ENCODE results near the gene DEFB132. TPM values are rescaled to one million over a fixed set of nuclear protein-coding genes. Genes with fewer than 3 reads are reported as not detected.
A peak's percentile ranks its signal among the peaks of the same experiment; 100 is the strongest.

DEFB132 gene
- polyA plus RNA-seq, 4 donors = 0.03 TPM; not detected in 3

DNA sequence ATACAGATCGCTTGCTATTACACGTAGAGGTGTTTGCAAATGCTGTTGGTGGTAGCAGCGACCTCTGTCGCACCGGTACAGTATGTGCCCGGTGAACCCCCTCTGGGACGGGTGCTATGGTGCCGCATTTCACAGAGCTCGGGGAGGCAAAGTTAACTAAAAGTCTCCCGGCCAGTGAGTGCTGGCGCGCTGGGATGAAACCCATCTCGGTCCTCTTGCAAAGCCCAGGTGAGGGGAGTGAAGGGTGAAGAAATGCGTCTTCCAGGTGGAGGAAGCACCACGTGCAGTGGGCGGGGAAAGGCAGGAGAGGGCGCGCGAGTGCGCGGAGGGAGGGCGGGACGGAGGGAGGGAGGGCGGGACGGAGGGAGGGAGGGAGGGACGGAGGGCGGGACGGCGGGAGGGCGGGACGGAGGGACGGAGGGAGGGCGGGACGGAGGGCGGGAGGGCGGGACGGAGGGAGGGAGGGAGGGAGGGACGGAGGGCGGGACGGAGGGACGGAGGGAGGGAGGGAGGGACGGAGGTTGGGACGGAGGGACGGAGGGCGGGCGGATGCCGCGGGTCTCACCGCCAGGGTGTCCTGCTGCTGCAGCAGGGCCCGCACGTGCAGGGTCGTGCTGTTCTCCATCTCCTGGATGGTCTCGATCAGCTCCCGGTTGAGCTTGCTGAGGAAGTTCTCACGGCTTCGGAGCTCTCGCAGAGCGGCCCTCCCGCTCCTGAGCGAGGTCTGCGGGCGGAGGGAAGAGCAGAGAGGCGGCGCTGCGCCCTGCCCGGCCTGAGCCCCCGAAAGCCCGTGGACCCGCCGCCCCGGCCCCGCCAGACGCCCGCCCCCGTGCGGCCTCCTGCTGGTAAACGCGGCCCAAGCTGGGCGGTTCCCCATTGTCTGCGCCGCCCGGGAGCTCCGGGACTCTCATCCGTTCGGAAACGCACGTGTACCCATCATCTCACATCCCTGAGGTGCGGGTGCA lies 21.4 kb downstream of the DEFB132 start:
- H3K4me3 ChIP-seq (ENCODE audit: low read depth in 1 of 3, low read length in 3 of 3) = no peak overlapping the region
- no peak overlapping the region for H3K27ac ChIP-seq (ENCODE audit: low read depth in 1 of 3, low read length in 2 of 3)
- no peak for DNase-seq
- no peaks in the 10 kb centered on the region for H3K9me3 ChIP-seq (ENCODE audit: control insufficient read depth in 2 of 2, insufficient read depth in 1 of 2, low read depth in 1 of 2, low read length in 1 of 2)
- no peaks in the 10 kb centered on the region for H3K4me1 ChIP-seq (ENCODE audit: control insufficient read depth in 3 of 3, insufficient read depth in 2 of 3, low read depth in 1 of 3, low read length in 2 of 3)
- WGBS, 3 donors = 78 to 93% (median 92%) methylated on average over 63 to 80 of the region's 88 CpGs
- H3K27me3 ChIP-seq (ENCODE audit: control insufficient read depth in 3 of 3, insufficient read depth in 3 of 3, low read length in 3 of 3) = no peaks in the 10 kb centered on the region
- H3K36me3 ChIP-seq (ENCODE audit: control insufficient read depth in 3 of 3, insufficient read depth in 2 of 3, low read depth in 1 of 3, low read length in 3 of 3) = peaks cover 0 to 50% (median 2%) of the 10 kb centered on the region in 3 donors
- FAIRE-seq = no peak

DNA sequence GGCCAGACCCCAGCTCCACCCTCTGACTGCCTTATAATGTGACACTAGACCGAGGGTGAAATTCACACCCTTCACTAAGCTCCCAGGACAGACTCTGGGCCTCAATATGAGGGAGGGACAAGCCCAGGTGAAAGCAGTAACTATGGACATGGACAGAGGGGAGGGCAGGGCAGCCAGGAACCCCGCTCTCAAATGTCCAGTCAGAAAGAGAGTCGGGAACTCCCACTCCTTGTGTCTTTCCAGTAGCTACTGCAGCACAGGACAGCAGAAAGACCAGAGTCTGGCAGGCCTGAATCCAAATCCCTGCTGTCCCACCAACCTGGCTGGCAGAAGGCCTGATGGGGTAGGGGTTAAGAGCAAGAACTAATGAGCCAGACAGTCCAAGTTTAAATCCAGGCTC lies 26.6 kb downstream of the DEFB132 start:
- Histone ChIP-seq H3K4me3 (ENCODE audit: low read depth in 1 of 3, low read length in 3 of 3) (no peak overlapping the region), H3K9me3 (ENCODE audit: control insufficient read depth in 2 of 2, insufficient read depth in 1 of 2, low read depth in 1 of 2, low read length in 1 of 2) (no peaks in the 10 kb centered on the region), H3K36me3 (ENCODE audit: control insufficient read depth in 3 of 3, insufficient read depth in 2 of 3, low read depth in 1 of 3, low read length in 3 of 3) (peaks cover 0 to 21% (median 0%) of the 10 kb centered on the region in 3 donors), H3K27ac (ENCODE audit: low read depth in 1 of 3, low read length in 2 of 3) (no peak overlapping the region), H3K27me3 (ENCODE audit: control insufficient read depth in 3 of 3, insufficient read depth in 3 of 3, low read length in 3 of 3) (no peaks in the 10 kb centered on the region), H3K4me1 (ENCODE audit: control insufficient read depth in 3 of 3, insufficient read depth in 2 of 3, low read depth in 1 of 3, low read length in 2 of 3) (no peaks in the 10 kb centered on the region)
- DNase-seq (no peak), FAIRE-seq (no peak)
- WGBS, 3 donors = 60 to 75% (median 62%) methylated on average over 3 of the region's 3 CpGs

DNA sequence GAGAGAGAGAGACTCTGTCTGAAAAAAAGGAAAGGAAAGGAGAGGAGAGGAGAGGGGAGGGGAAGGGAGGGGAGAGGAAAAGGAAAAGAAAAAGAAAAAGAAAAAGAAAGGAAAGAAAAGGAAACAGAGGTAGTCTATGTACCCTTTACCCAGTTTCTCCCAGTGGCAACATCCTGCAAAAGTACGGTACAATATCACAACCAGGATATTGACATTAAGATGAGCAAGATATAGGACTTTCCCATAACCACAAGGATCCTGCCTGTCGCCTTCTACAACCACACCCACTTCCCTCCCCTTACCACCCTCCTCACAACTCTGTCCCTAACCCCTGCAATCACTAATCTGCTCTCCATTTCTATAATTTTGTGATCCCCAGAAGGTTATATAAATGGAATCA lies 29.0 kb downstream of the DEFB132 start:
- H3K27me3 ChIP-seq (ENCODE audit: control insufficient read depth in 3 of 3, insufficient read depth in 3 of 3, low read length in 3 of 3) = no peaks in the 10 kb centered on the region
- H3K4me3 ChIP-seq (ENCODE audit: low read depth in 1 of 3, low read length in 3 of 3) = no peak overlapping the region
- 57 to 75% (median 60%) methylated on average over 2 of the region's 2 CpGs for WGBS, 3 donors
- no peak for DNase-seq
- peaks cover 0 to 17% (median 0%) of the 10 kb centered on the region in 3 donors for H3K36me3 ChIP-seq (ENCODE audit: control insufficient read depth in 3 of 3, insufficient read depth in 2 of 3, low read depth in 1 of 3, low read length in 3 of 3)
- H3K4me1 ChIP-seq (ENCODE audit: control insufficient read depth in 3 of 3, insufficient read depth in 2 of 3, low read depth in 1 of 3, low read length in 2 of 3) = peaks cover 0 to 15% (median 3%) of the 10 kb centered on the region in 3 donors
- H3K9me3 ChIP-seq (ENCODE audit: control insufficient read depth in 2 of 2, insufficient read depth in 1 of 2, low read depth in 1 of 2, low read length in 1 of 2) = no peaks in the 10 kb centered on the region
- FAIRE-seq = no peak
- H3K27ac ChIP-seq (ENCODE audit: low read depth in 1 of 3, low read length in 2 of 3) = no peak overlapping the region

DNA sequence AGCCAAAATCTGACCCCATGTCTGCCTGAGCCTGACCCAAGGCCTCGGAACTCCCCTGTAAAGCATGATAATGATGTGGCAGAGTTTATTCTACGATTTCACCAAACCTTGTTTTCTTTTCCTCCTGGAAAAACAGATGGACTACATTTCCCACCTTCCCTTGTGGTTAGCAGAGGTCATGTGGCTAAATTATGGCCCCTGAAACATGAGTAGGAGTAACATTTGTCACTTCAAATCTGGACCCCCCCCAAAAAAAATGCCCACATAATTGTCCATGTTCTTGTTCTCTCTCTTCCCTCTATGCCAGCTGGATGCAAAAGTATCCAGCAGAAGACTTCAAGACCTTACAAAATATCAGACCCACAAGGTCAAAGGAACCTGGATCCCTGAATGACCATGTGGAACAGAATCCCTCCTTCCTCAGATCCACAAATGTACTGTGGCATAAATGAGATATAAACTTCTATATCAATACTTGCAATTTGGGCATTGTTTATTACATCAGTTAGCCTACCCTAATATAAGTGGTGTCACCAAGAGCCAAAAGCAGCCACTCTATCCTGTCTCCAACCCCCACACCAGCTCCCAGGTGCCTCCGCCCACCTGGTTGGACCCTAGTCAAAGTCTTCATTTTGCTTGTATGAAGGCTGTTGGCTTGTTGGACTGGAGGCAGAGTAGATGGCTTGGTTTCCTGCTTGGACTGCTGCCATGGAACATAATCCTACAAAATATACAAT lies 31.6 kb downstream of the DEFB132 start:
- H3K36me3 ChIP-seq (ENCODE audit: control insufficient read depth in 3 of 3, insufficient read depth in 2 of 3, low read depth in 1 of 3, low read length in 3 of 3) = peaks cover 0 to 5% (median 0%) of the 10 kb centered on the region in 3 donors
- H3K9me3 ChIP-seq (ENCODE audit: control insufficient read depth in 2 of 2, insufficient read depth in 1 of 2, low read depth in 1 of 2, low read length in 1 of 2) = no peaks in the 10 kb centered on the region
- no peak overlapping the region for H3K4me3 ChIP-seq (ENCODE audit: low read depth in 1 of 3, low read length in 3 of 3)
- H3K27ac ChIP-seq (ENCODE audit: low read depth in 1 of 3, low read length in 2 of 3) = no peak overlapping the region
- FAIRE-seq (no peak), DNase-seq (peak in 1 of 2 donors; percentile 55)
- H3K27me3 ChIP-seq (ENCODE audit: control insufficient read depth in 3 of 3, insufficient read depth in 3 of 3, low read length in 3 of 3) = no peaks in the 10 kb centered on the region
- peaks cover 0 to 16% (median 3%) of the 10 kb centered on the region in 3 donors for H3K4me1 ChIP-seq (ENCODE audit: control insufficient read depth in 3 of 3, insufficient read depth in 2 of 3, low read depth in 1 of 3, low read length in 2 of 3)
- 70 to 79% (median 79%) methylated on average over 3 of the region's 3 CpGs for WGBS, 3 donors

DNA sequence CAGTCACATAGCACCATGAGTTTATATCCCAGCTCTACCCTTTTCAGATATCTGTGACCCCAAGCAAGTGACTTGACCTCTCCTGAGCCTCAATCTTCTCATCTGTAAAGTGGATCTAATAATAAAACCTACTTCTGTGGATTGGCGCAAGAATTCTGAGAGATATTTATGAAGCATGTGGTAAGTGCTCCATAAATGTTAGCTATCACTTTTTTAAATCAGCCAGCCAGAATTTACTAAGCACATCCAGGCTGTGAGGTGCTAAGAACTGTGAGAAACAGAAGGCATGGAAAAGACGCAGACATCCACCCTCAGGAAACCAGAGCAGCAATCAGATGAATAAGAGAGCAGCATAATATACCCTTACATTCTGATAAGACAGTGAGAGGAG lies 32.2 kb downstream of the DEFB132 start:
- DNase-seq = peak in 1 of 2 donors; percentile 17
- 36 to 49% (median 38%) methylated on average over 2 of the region's 2 CpGs for WGBS, 3 donors
- no peak for FAIRE-seq
- peak overlapping the region; percentile 38 to 89 (median 79) for H3K27ac ChIP-seq (ENCODE audit: low read depth in 1 of 3, low read length in 2 of 3)
- peak overlapping the region; percentile 42 to 87 (median 55) for H3K4me3 ChIP-seq (ENCODE audit: low read depth in 1 of 3, low read length in 3 of 3)
- no peaks in the 10 kb centered on the region for H3K9me3 ChIP-seq (ENCODE audit: control insufficient read depth in 2 of 2, insufficient read depth in 1 of 2, low read depth in 1 of 2, low read length in 1 of 2)
- H3K4me1 ChIP-seq (ENCODE audit: control insufficient read depth in 3 of 3, insufficient read depth in 2 of 3, low read depth in 1 of 3, low read length in 2 of 3) = peaks cover 0 to 16% (median 3%) of the 10 kb centered on the region in 3 donors
- H3K36me3 ChIP-seq (ENCODE audit: control insufficient read depth in 3 of 3, insufficient read depth in 2 of 3, low read depth in 1 of 3, low read length in 3 of 3) = peaks cover 0 to 3% (median 0%) of the 10 kb centered on the region in 3 donors
- H3K27me3 ChIP-seq (ENCODE audit: control insufficient read depth in 3 of 3, insufficient read depth in 3 of 3, low read length in 3 of 3) = no peaks in the 10 kb centered on the region

DNA sequence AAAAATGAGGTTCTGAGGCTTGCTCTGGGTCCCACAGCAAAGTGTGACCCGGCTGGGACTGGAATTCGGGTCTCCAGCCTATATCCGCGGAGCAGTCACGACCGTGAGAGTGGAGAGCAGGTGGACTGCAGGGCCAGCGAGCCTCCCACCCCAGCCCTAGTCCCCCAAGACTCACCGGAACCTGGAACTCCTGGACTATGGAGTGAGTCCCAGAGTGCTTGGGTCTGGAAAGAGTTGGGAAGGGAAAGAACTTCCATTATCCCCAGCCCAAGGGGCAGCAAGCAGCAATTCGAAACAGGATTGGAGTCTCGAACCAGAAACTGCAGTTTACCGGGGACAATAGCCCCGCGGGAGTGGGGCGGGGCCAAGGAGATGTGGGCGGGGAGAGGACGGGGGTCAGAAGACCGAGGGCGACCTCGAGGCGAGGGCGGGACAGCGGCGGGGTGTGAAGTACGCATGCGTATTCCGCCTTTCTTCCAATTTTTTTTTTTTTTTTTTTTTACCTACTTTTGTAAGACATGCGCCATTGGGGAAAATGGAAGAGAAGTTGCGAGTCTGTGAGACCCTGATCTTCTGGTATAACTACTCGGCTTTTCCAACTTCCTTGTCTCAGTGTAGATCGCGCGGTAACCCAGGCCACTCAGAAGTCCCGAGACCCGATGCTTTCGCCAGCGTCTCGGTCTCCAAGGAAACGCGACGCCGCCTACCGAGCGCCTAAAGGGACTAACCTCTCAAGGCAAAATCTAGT lies 32.7 kb downstream of the DEFB132 start, which contains the start of gene C20orf96:
C20orf96 (minus strand) TSS at position 667 of the 748 bp plus-strand sequence; CDS start at position 527, 140 bp downstream.
- Histone ChIP-seq H3K4me1 (ENCODE audit: control insufficient read depth in 3 of 3, insufficient read depth in 2 of 3, low read depth in 1 of 3, low read length in 2 of 3) (peaks cover 0 to 16% (median 3%) of the 10 kb centered on the region in 3 donors), H3K9me3 (ENCODE audit: control insufficient read depth in 2 of 2, insufficient read depth in 1 of 2, low read depth in 1 of 2, low read length in 1 of 2) (no peaks in the 10 kb centered on the region), H3K4me3 (ENCODE audit: low read depth in 1 of 3, low read length in 3 of 3) (peak within 1 kb of the TSS; percentile 42 to 87 (median 55)), H3K27me3 (ENCODE audit: control insufficient read depth in 3 of 3, insufficient read depth in 3 of 3, low read length in 3 of 3) (no peaks in the 10 kb centered on the region), H3K36me3 (ENCODE audit: control insufficient read depth in 3 of 3, insufficient read depth in 2 of 3, low read depth in 1 of 3, low read length in 3 of 3) (peaks cover 0 to 3% (median 0%) of the 10 kb centered on the region in 3 donors), H3K27ac (ENCODE audit: low read depth in 1 of 3, low read length in 2 of 3) (peak within 1 kb of the TSS; percentile 38 to 89 (median 79))
- WGBS, 3 donors = 0 to 2% (median 0%) methylated on average over 42 to 43 of the region's 43 CpGs
- no peak for FAIRE-seq
- DNase-seq = peak; percentile 91 to 95

DNA sequence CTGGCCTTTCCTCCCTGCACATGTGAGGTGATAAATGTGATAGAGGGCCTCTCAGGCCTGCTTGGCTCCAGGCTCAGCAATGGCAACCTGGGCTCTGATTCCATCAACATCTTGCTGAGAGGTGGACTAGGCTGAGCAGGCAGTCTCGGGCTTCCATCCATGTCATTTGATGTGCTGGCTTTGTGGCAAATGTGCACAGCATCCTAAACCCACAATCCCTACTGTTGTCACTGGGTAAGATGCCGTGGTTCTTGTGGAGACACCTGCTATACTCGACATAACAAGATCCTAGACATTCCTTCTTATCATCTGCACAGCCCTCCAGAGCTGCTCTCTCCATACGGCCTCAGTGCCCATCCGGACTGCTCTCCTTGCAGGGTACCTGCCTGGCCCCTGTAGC lies 37.1 kb downstream of the DEFB132 start:
- FAIRE-seq = no peak
- H3K27me3 ChIP-seq (ENCODE audit: control insufficient read depth in 3 of 3, insufficient read depth in 3 of 3, low read length in 3 of 3) = no peaks in the 10 kb centered on the region
- no peaks in the 10 kb centered on the region for H3K9me3 ChIP-seq (ENCODE audit: control insufficient read depth in 2 of 2, insufficient read depth in 1 of 2, low read depth in 1 of 2, low read length in 1 of 2)

More for the DNA sequence above, 37.1 kb downstream of the DEFB132 start:
- H3K36me3 ChIP-seq (ENCODE audit: control insufficient read depth in 3 of 3, insufficient read depth in 2 of 3, low read depth in 1 of 3, low read length in 3 of 3) = peaks cover 0 to 3% (median 0%) of the 10 kb centered on the region in 3 donors
- 89 to 92% (median 89%) methylated on average over 5 of the region's 5 CpGs for WGBS, 3 donors
- H3K4me3 ChIP-seq (ENCODE audit: low read depth in 1 of 3, low read length in 3 of 3) = no peak overlapping the region
- no peak overlapping the region for H3K27ac ChIP-seq (ENCODE audit: low read depth in 1 of 3, low read length in 2 of 3)
- DNase-seq = no peak
- H3K4me1 ChIP-seq (ENCODE audit: control insufficient read depth in 3 of 3, insufficient read depth in 2 of 3, low read depth in 1 of 3, low read length in 2 of 3) = peaks cover 4 to 22% (median 11%) of the 10 kb centered on the region in 3 donors
